ENCODE measurements around the gene RNF26.

RNF26 gene

DNA sequence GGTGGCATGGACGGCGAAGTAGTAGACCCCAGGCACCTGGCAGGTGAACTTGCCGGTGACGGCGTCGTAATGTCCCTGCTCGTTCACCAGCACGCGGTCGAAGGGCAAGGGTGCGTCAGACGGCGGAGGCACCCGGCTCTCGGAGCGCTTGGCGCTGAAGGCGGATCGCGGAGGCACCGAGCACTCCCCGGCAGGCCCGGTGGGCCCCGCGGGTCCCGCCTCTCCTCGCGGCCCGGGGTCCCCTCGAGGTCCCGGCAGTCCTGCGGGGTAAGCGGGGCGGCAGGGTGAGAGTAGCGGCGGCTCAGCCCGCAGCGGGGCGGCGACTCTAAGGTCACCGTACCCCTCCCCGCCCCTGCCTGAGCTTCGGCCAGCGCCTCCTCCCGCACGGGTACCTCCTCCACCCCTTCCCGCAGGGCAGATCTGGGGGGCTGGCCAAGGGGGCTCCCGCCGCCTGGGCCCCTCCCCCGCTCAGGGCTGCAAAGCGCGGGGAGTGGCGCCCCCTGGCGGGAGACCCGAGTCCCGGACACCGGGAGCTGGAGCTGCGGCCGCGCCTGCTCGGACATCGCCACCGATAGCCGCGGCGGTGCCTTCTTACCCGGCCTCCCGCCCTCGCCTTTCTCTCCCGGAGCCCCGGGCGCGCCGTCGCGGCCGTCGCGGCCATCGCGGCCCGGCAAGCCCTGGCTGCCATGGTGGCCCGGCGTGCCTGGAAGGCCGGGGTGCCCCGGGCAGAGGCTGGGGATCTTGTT lies 5.4 kb downstream of the RNF26 start:
- Histone ChIP-seq H3K79me2 (ENCODE audit: insufficient read depth, low read length) (0 out of 2 replicates have a peak, but pooled peaks cover 2% of the 10 kb centered on the region), H3K9me3 (ENCODE audit: low read length) (no peaks in the 10 kb centered on the region), H3K9ac (ENCODE audit: low read length) (no peak overlapping the region; the same call in 1 of the 2 replicates), H3K4me3 (ENCODE audit: low read depth, low read length, poor library complexity, severe bottlenecking) (peak overlapping the region; percentile 45), H3K9me2 (ENCODE audit: low read depth, low read length) (no peaks in the 10 kb centered on the region), H4K20me1 (ENCODE audit: insufficient read depth, low read length) (no peaks in the 10 kb centered on the region), H3K27ac (ENCODE audit: low read depth, low read length, poor library complexity, severe bottlenecking) (no peak overlapping the region), H3K27me3 (ENCODE audit: insufficient read depth, low read length) (peaks cover 4% of the 10 kb centered on the region; the same call in 1 of the 2 replicates), H3K4me2 (ENCODE audit: low read length) (peak overlapping the region; percentile 65), H3K4me1 (ENCODE audit: insufficient read depth, low read length, severe bottlenecking) (peaks cover 51% of the 10 kb centered on the region), H3K36me3 (ENCODE audit: insufficient read depth, low read length) (no peaks in the 10 kb centered on the region; the same call in 1 of the 2 replicates), H2AFZ (ENCODE audit: low read length) (no peak overlapping the region), H3F3A (ENCODE audit: insufficient read depth, low read length) (no peaks in the 10 kb centered on the region)
- TF ChIP-seq, protein P1, sequence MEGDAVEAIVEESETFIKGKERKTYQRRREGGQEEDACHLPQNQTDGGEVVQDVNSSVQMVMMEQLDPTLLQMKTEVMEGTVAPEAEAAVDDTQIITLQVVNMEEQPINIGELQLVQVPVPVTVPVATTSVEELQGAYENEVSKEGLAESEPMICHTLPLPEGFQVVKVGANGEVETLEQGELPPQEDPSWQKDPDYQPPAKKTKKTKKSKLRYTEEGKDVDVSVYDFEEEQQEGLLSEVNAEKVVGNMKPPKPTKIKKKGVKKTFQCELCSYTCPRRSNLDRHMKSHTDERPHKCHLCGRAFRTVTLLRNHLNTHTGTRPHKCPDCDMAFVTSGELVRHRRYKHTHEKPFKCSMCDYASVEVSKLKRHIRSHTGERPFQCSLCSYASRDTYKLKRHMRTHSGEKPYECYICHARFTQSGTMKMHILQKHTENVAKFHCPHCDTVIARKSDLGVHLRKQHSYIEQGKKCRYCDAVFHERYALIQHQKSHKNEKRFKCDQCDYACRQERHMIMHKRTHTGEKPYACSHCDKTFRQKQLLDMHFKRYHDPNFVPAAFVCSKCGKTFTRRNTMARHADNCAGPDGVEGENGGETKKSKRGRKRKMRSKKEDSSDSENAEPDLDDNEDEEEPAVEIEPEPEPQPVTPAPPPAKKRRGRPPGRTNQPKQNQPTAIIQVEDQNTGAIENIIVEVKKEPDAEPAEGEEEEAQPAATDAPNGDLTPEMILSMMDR (IDR thresholded peaks at IDR 0.05; ENCODE audit: low read length): peak; percentile 69
- TF ChIP-seq EZH2 (IDR thresholded peaks at IDR 0.05; ENCODE audit: borderline replicate concordance, low read length): no peak

DNA sequence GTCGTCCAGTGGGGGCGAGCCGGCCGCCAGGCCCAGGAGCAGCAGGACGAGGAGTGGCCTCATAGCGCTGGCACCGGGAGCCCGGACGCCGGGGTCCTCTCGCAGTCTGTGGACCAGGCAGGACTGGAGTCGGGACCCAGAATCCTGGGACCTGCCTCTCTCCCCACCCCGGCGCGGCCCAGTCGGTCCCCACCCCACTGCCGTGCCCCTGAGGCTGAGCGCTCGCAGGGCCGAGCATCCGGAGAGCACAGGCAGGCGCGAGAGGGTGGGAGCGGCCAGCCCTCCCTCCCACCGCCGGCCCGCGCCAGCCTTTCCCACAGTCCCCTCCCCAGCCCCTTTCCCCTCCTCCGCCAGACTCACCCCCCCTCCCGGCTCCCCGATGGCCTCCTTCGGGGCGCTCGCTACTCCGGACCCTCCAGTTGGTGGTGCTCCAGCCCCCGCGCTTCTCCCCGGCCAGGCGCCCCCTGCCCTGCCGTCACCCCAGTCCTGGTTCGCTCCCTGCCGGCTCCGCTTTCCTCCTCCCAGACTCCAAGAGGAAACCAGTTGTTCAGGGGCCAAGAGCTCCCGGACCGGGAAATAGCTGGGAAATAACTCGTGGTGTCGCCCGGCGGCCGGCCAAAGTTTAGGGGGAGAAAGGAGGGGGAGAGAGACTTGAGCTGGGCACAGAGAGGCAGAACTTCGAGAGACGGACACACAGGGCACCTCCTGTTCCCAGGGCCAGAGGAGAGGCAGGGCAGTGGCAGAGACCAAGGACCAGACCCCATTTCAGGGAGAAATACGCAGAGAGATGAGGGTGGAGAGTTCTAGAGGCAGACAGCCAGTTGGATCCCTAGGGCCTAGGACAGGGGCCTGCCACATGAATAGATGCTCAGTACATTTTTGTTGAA lies 6.3 kb downstream of the RNF26 start, which contains the start of gene C1QTNF5:
Gene C1QTNF5 (minus strand): TSS at position 549 of the 887 bp plus-strand sequence. CDS start 486 bp downstream, at position 63.
- H3K9me2 ChIP-seq (ENCODE audit: low read depth, low read length): no peaks in the 10 kb centered on the region
- peaks cover 43% of the 10 kb centered on the region for H3K4me1 ChIP-seq (ENCODE audit: insufficient read depth, low read length, severe bottlenecking)
- TF ChIP-seq EZH2 (IDR thresholded peaks at IDR 0.05; ENCODE audit: borderline replicate concordance, low read length): no peak
- TF ChIP-seq, protein P1 (IDR thresholded peaks at IDR 0.05; ENCODE audit: low read length): no peak
- no peaks in the 10 kb centered on the region for H3K79me2 ChIP-seq (ENCODE audit: insufficient read depth, low read length)
- no peak within 1 kb of the TSS for H3K27ac ChIP-seq (ENCODE audit: low read depth, low read length, poor library complexity, severe bottlenecking)
- H3K27me3 ChIP-seq (ENCODE audit: insufficient read depth, low read length): peaks cover 4% of the 10 kb centered on the region; the same call in 1 of the 2 replicates
- H3K9me3 ChIP-seq (ENCODE audit: low read length): no peaks in the 10 kb centered on the region
- H4K20me1 ChIP-seq (ENCODE audit: insufficient read depth, low read length): no peaks in the 10 kb centered on the region
- H3K9ac ChIP-seq (ENCODE audit: low read length): no peak within 1 kb of the TSS; the same call in 1 of the 2 replicates
- peak within 1 kb of the TSS; percentile 65 for H3K4me2 ChIP-seq (ENCODE audit: low read length)
- H3F3A ChIP-seq (ENCODE audit: insufficient read depth, low read length): no peaks in the 10 kb centered on the region
- H3K36me3 ChIP-seq (ENCODE audit: insufficient read depth, low read length): no peaks in the 10 kb centered on the region; the same call in 1 of the 2 replicates
- no peak within 1 kb of the TSS for H2AFZ ChIP-seq (ENCODE audit: low read length)
- H3K4me3 ChIP-seq (ENCODE audit: low read depth, low read length, poor library complexity, severe bottlenecking): peak within 1 kb of the TSS; percentile 45

DNA sequence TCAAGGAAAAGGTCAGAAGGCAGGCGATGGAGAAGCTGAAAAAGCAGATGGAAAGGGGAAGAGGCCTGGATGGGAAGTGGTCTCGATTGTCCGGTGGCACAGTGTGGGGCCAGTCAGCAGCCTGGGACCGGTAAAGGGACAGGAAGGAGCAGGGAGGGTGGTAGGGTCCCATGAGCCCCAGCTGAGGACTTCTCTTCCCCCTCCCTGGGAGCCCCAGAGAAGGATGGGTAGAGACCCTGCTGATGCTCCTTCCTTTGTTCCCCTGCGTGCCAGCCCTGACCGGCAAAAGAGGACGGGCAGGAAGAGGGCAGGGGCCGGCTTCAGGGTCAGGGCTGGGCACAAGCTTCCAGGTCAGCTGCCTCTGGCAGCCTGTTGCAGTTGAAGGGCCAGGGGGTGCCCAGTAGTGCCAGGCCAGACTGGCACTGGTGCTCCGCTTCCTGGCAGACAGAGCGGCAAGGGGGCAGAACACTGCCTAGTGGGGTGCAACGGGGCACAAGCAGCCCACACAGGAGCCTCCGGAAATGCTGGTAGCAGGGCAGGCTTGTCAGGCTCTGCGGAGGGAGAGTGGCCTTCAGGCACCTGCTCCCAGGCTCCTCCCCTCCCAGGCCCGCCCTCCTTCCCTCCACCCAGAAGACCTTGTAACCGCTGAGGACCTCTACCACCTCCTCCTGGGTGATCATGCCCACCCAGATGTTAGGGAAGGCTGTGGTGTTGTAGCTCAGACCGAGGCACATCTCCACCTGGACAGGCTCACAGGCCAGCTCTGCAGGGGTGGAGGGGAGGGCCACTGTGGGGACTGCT lies 7.1 kb downstream of the RNF26 start:
- H3K9ac ChIP-seq (ENCODE audit: low read length): no peak overlapping the region
- H3K4me1 ChIP-seq (ENCODE audit: insufficient read depth, low read length, severe bottlenecking): peaks cover 35% of the 10 kb centered on the region
- H3K4me2 ChIP-seq (ENCODE audit: low read length): no peak overlapping the region

More for the DNA sequence above, 7.1 kb downstream of the RNF26 start:
- Histone ChIP-seq H3K27ac (ENCODE audit: low read depth, low read length, poor library complexity, severe bottlenecking) (no peak overlapping the region), H3K27me3 (ENCODE audit: insufficient read depth, low read length) (peaks cover 4% of the 10 kb centered on the region; the same call in 1 of the 2 replicates), H3K4me3 (ENCODE audit: low read depth, low read length, poor library complexity, severe bottlenecking) (no peak overlapping the region), H3K9me2 (ENCODE audit: low read depth, low read length) (no peaks in the 10 kb centered on the region), H4K20me1 (ENCODE audit: insufficient read depth, low read length) (no peaks in the 10 kb centered on the region), H3K36me3 (ENCODE audit: insufficient read depth, low read length) (no peaks in the 10 kb centered on the region; the same call in 1 of the 2 replicates), H2AFZ (ENCODE audit: low read length) (no peak overlapping the region), H3K9me3 (ENCODE audit: low read length) (no peaks in the 10 kb centered on the region), H3K79me2 (ENCODE audit: insufficient read depth, low read length) (no peaks in the 10 kb centered on the region), H3F3A (ENCODE audit: insufficient read depth, low read length) (no peaks in the 10 kb centered on the region)
- no peak for TF ChIP-seq EZH2 (IDR thresholded peaks at IDR 0.05; ENCODE audit: borderline replicate concordance, low read length)
- TF ChIP-seq, protein P1 (IDR thresholded peaks at IDR 0.05; ENCODE audit: low read length): no peak

Data from OCI-LY1 (cell line).